CD4-positive, alpha-beta T cell treated with Interleukin-6 at 100 ng/mL for 8 hours (primary cell): Measurements from ENCODE around the gene TRIM29.
"Not testable (repeated sequence)": the region's sequence is repeated elsewhere in the genome, so short reads cannot be mapped to it uniquely, and the experiment has no call there.

ENCODE experiments used
- DNase-seq: peaks from one replicate; pipeline ENCODE4 v3.0.0-alpha.2; 2020; ENCODE audit warnings: mixed read lengths, low spot score

The TRIM29 gene

DNA sequence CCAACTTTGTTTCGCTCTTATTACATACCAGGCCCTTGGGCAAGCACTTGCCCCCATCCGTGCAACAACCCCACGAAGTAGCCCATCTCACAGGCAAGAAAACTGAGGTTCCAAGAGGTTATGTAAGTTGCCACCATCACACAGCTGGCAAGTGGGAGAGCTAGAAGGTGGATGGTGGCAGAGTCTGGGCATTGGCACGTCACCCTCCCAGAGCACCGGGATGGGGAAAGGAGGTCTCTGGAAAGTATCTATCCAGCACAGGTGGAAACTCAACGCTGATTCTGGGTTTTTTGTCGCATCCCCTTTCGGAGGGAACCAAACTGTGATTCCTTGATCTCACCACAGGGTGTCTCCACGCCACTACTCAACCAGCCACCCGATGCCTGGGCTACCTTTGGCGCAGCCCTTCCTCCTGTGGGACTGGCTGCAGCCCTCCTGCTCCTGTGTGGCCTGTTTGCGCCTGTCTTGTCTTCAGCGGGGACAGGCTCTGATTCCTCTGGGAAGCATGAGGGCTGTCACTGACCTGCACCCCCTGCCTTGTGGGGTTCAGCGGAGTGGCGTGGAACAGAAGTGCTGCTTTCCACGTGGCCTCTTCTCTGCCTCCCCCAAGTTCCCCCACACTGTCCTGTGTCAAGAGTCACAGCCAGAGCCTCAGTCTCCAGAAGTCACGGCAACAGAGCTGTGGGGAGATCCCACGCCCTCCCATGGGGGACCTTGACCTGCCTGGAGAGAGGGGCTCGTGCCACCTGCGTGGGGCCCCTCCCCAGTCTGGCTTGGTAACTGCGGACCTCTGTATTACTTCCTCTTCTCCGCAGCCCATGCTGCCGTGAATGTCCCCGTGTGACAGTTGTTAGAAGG, 34.4 kb upstream of the TRIM29 start:
- DNase-seq = peak; percentile 22

DNA sequence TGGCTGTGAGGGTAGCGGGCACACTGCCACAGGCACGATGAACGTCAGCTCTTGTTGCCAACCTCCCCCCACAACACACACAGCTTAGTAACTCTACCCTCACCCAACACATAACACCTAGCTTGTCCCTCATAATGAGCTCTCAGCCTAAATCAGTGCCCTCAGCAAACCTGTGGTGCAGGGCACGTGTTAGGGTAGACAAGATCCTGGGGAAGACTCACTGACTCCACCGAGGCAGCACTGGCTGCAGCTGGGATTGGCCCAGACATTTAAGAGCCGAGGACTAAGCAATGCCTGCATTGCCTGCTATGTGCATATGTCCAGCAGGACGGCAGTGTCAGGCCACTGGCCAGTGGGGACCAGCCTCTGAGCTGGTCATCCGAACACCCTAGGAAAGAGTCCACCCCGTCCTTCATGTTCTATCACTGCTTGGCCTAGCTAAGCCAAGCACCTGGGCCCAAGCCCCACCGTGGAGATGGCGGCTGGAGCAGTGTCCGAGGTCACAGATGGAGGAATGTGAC, 32.9 kb upstream of the TRIM29 start:
- no peak for DNase-seq

DNA sequence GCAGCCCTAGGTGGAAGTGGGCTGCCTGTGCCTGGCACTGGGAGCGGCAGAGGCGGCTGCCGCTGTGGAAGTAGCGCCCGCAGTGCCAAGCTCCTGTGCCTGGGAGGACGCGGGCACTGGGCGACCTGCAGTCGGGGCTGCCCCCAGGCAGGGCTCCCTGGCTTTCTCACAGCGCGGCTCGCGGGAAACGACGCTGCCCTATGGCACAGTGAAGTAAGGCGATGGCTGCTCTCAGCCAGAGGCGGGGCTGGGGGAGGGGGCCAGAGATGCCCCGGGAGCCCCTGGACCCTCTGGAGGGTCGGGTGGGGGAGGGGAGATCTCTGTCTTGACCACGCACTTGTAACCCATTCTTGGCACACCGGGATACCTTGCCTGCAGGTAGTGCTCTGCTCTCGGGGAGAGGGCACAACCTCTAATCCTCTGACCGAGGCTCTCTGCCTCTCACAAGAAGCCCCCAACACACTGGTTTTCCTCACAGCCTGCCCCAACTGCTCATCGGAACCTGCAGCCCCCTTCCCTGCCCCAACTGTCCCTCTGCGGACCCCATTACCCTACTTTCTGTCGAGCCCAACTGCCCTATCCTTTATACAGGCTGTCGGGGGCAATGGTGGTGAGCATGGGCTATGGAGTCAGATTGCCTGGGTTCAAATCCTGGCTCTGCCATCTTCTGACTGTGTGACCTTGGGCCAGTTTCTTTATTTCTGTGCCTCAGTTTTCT, 32.2 kb upstream of the TRIM29 start:
- no peak for DNase-seq

DNA sequence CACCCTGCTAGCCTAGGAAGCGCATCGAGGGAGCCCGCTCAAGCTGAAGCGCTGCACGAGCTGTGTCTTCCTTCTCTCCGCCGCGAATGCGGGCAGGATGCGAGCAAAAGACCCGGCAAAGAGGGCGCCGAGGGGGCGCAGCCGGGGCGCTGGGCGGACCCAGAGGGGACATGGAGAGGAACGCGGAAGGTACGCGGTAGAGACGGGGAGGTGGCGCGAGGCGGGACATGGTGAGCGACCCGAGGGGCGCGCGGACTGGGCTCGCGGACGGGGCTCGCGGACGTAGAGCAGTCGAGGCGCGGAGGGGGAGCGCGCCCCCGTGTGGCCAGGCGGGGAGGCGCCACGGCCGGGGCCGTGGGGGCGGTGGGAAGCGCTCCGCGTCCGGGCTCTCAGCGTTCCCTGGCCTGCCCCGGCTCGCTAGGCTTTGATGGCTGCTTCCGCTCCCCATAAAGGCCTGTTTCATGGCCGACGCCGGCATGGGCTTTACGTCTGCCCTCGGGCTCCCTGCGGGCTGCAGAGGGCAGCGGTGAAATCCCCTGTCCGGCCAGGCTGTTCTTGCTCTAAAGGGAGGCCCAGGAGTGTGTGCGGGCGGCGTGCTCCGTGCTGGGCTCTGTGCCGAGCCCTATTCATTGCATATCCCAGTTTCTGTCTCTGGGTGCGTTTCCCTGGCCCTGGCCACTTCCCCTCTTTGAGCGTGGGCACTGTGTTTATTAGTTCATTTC, 31.2 kb upstream of the TRIM29 start:
- no peak for DNase-seq

DNA sequence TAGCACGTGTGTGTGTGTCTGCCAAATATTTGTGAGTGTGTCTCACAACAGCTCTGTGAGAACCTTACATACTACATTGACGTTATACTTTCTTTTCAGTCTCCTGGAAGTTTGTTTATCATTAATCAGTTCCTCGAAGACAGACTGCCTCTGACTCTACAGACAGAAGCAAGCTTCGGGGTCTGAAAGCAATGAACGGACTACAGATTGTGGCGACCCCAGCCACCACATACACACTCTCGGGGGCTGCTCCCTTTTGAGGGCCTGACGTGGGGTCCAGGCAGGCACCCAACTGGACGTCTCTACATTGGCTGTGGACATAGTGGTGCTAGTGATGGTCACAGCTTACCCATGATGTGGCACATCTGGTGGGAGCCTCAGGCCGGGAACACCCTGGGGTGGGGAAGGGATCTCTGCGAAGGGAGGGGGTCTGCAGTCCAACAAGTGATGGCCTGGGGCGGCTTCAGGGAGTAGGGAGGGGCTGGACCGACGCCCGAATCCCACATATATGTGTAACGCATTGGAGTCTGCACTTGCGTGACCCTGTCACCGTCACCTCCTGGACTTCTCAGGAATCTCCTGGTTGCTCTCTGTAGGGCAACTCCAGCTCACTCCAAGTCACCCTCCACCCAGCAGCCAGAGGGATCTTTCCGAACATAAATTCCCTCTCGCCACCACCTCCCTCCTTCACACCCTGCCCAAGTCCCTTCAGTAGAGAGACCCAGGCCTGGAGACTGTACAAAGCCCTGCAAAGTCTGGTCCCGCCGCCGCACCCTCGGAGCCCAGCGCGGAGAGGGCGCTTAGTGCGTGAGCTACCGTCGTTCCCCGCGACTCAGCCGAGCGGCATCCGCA, 30.4 kb upstream of the TRIM29 start:
- no peak for DNase-seq

DNA sequence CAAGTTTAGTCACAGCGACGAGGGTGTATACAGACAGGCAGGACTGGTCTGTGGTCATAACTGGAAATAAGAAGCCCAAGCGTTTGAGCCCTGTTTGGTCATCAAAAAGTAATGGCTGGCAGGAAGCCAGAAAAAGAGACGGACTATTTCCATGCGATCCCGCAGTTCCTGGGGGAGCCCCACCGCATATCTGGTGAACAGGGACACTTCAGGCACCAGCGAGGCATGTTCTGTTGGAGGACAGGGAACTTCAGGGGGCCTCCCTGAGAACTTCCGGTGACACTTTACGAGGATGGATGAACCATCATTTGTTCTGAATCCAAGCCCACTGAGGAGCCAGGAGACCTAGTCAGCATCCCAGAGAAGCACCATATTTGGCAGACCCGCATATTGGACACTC, 29.7 kb upstream of the TRIM29 start:
- no peak for DNase-seq

DNA sequence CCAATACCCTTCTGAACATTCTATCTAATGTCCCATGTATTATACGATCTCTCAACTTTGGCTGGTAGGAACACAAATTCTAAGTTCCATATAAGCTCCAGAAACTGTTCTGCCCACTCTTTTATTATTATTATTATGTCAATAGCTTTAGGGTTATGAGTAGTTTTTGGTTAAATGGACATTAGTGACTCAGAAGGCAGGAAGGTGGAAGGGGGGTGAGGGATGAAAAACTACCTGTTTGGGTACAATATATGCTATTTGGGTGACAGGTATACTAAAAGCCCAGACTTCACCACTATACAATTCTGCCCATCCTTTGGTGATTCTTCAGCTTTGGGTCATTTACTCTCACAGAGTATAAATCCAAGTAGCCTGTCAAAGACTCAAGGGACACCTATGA, 22.5 kb upstream of the TRIM29 start:
- DNase-seq = no peak

DNA sequence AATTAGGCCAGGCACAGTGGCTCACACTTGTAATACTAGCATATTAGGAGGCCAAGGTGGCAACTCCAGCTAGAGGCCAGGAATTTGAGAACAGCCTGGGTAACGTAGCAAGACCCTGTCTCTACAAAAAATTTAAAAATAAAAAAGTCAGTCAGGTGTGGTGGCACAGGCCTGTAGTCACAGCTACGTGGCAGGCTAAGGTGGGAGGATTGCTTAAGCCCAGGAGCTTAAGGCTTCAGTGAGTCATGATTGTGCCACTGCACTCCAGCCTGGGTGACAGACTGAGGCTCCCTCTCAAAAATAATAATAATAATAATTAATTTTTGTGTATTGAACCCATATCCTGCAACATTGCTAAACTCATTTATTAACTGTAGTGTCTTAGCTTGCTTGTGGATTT, 15.3 kb upstream of the TRIM29 start:
- DNase-seq = no peak

DNA sequence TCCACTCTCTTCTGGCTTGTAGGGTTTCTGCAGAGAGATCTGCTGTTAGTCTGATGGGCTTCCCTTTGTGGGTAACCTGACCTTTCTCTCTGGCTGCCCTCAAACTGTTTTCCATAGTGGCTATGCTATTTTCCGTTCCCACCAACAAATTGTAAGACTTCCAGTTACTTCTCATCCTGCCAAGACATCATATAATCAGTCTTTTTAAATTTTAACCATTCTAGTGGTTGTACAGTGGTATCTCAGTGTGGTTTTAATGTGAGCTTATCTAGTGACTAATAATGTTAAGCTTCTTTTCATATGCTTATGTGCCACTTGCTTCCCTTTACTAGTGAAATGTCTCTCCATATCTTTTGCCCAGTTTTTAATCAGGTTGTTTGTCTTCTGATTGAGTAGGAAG, 13.6 kb upstream of the TRIM29 start:
- DNase-seq = no peak

DNA sequence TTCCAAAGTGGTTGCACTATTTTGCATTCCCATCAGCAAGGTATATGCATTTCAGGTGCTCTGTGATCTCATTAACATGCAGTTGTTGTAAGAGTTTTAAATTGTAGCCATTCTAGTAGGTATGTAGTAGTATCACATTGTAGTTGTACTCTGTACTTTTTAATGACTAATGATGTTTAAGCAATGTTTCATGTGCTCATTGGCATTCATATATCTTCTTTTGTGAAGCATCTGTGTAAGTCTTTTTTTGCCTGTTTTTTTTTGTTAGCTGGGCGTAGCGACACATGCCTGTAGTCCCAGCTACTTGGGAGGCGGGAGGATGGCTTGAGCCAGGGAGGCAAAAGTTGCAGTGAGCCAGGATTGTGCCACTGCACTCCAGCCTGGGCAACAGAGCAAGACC, 11.3 kb upstream of the TRIM29 start:
- DNase-seq = no peak

DNA sequence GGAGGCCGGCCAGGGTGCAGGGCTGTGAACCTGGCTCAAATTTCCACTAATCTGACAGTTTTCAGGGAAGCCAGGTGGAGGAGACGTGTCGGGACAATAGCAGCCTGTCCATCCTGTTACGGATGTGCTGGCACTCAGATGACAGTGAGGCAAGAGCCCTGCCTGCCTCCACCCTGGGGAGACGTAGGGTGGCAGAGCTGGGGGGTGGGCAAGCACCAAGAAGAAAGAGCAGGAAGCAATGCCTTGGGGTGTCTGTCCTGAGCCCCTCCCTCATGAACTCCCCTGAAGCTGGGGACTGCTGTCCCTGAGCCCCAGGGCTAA, 10.0 kb upstream of the TRIM29 start:
- no peak for DNase-seq

DNA sequence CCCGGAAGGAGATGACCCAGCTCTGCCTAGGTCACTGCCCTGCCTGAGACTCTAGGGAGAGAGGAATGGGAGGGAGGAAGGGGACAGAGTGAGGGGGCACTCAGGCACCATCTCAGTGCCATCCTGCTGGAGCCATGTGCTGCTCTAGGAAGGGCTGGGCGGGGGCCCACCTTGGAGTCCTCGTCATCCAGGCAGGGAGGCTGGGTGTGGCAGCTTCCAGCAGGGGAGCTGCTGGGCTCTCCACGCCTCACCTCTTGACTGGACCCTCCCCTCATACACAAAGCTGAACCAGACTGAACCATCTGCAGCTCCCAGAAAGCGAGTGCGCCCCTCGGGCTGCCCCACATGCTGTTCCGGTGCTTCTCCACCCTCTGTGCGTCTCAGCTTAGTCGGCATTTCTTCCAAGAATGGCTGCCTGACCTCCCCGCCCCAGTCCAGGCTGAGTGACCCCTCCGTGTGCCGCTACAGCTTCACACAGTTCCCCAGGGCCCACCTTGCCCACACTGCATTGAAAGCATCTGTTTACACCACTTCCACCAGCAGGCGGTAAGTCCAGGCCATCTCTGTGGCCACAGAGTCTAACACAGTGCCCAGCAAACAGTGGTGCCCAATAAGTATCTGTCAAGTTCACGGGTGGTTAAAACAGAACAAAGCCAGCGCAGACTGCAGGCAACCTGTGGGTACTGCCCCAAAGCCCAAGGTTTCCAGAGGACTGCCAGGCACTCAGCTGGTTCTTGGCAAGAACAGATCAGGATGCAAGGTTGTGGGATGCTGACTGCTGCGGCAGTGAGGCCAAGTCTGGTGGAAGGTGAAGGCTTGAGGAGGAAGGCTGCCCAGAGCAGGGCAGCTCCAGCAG, 9.4 kb upstream of the TRIM29 start:
- DNase-seq = no peak

DNA sequence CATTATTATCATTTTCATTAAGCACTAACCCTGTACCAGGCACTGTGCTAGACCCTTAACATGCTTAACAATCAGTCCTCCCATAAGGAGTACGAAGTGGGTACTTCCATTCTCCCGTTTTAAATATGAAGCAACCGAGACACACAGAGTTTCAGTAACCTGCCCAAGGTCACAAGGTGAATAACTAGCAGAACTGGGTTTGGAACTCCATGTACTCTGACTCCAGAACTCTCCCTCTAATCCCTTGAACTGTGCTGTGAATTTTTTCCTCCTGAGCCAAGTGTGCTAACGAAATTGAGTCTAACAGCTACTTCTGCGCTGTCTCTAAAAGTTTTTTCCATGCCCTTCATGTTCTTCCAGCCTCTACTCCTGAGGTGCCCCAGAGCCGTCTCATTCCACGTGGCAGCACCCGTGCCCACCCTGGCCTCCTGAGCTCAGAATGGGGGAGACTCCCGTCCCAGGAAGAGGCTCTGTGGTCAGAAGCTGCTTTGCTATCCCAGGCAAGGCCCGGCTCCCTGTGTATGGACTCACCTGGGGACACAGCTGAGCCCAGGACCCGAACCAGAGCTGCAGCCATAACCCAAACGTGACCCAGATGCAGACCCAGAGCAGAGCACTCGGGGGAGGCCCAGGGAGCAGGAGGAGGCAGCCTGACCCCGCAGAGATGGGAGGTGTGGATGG, 8.6 kb upstream of the TRIM29 start:
- no peak for DNase-seq

DNA sequence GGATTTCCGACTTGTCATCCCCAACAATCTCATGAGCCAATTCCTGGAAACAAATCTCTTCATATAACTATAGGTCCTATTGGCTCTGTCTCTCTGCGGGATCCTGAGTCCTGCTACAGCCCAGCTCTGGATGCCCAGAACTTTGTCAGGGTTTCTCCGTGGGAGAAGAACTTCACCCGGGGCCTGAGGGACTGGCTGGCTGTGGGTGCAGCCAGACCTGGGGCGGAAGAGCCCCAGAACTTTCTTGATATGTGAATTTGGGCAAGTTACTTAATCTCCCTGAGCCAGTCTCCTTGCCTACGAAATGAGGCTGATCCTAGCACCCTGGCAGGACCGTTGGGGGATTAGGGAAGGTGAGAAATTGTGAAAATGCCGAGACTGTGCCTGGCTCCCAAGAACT, 6.6 kb upstream of the TRIM29 start:
- no peak for DNase-seq

DNA sequence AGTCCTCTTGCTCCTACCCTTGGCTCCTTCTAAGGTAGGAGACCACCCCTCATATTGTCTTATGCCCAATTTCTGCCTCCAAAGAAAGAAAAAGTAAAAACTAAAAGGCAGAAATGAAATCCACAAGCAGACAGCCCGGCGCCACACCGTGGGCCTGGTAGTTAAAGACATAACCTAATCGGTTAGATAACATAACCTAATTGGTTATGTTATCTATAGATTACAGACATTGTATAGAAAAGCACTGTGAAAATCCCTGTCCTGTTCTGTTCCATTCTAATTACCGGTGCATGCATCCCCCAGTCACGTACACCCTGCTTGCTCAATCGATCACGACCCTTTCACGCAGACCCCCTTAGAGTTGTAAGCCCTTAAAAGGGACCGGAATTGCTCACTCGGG, 5.6 kb upstream of the TRIM29 start:
- DNase-seq = not testable (repeated sequence)

DNA sequence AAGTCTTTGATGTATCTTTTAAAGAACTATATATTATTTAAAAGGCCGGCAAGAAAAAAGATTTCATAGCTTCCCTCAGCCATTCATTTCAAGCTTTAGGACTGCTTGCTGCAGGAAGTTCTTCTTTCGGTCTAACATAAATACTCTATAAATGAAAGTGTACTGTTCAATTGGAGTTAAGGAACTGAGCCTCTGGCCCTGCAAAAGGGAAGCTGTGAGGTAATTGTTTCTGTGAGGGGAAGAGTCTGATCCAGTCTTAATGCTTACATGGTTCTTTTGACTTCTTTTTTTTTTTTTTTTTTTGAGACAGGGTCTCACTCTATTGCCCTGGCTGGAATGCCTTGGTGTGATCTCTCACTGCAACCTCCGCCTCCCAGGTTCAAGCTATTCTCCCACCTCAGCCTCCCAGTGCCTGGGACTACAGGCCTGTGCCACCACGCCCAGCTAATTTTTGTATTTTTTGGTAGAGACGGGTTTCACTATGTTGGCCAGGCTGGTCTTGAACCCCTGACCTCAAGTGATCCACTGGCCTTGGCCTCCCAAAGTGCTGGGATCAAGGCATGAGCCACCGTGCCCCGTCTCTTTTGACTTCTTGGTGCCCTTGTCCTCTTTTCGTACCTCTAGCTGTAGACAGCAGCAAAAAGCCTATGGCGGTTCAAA, 4.7 kb upstream of the TRIM29 start:
- DNase-seq = no peak

DNA sequence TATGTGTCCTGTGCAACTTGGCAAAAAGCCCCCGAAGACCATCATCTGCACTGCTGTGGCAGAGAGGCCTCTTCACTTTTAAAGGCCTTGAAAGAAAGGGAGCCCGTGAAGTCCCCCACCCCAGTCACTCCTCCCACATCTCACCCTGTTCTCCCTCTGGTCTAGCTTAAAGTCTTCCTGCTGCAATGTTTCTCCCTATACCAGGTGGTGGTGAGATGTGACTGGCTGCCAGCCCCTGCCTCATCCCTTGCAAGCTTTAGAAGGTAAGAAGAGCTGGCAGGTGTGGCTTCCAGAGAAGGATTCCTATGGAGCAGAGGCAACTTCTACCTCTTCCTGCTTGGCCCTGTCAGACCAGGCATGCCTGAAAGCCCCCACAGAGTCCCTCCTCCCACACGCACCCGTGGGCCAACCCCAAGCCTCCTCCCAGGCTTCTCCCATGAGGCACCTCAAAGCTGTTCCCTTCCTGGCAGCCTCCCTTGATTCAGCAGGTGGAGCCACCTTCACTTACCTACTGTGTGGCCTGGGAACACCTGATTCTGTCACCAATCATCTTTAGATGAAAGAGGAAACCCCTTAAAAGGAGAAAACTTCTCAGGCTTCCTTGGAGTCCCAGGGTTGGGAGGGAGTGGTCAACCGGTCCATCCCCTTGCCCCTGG, 4.0 kb upstream of the TRIM29 start:
- no peak for DNase-seq

DNA sequence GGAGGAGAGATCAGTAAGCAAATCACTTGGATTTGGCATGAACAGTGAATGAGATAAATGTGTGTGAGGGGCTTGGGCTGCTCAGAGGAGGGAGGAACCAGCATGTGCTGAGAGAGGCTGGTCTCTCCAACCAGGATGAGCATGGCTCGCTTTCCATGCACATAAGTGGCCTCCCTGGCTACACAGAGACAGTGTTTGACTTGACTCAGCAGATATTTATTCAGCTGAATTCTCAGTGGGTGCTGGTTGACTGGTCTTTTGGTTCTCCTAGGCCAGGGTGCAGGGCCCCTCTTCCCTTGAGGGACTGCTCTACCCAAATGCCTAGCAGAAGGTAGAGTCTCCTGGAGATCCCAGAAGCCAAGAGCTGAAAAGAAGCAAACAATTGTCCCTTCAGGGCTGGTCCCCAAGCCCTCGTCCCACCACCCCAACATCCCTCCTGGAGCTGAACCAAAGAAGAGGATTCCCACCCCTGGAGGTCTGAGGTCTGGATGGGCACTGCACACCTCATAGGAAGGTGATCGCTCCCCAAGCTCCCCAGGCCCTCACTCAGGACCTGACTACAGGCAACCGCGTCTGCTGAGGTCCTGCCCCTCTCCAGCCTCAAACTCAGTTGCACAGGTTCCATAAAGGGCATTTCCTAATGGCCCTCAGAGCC, 3.3 kb upstream of the TRIM29 start:
- DNase-seq = no peak
